Calu3 (cell line): Measurements from ENCODE around the gene MACROD1. TPM values are rescaled to one million over a fixed set of nuclear protein-coding genes. Genes with fewer than 3 reads are reported as not detected.

Experiments used
- BruUV-seq: library from RNA; stranded (reverse); fragments of 400-500 nt; replicated peaks from 2 replicates; lab custom pipeline; 2021; lab: Mats Ljungman, UMichigan
- CTCF ChIA-PET: fragments of 300-600 bp; sonication (Branson Sonifier 250); formaldehyde crosslinking; loops from one replicate; lab custom pipeline; 2022; ENCODE audit warnings: antibody characterized with exemption; lab: Charles Lee
- DNase-seq: peaks from one replicate; pipeline ENCODE4 v3.0.0; 2022
- H3K27ac Mint-ChIP-seq: one replicate; pipeline ENCODE4 v1.8.0; 2022; ENCODE audit warnings: mixed read lengths; ENCODE audit not compliant: unreplicated experiment
- H3K27me3 Mint-ChIP-seq: one replicate; pipeline ENCODE4 v1.8.0; 2022; ENCODE audit warnings: mixed read lengths; ENCODE audit not compliant: unreplicated experiment
- H3K36me3 Mint-ChIP-seq: one replicate; pipeline ENCODE4 v1.8.0; 2022; ENCODE audit warnings: mild to moderate bottlenecking, moderate library complexity, mixed read lengths; ENCODE audit not compliant: insufficient read depth, unreplicated experiment
- H3K4me1 Mint-ChIP-seq: one replicate; pipeline ENCODE4 v1.8.0; 2022; ENCODE audit warnings: mild to moderate bottlenecking, low read depth, mixed read lengths; ENCODE audit not compliant: unreplicated experiment
- H3K4me3 Mint-ChIP-seq: one replicate; pipeline ENCODE4 v1.8.0; 2022; ENCODE audit warnings: mild to moderate bottlenecking, low read depth, moderate library complexity, mixed read lengths; ENCODE audit not compliant: unreplicated experiment
- H3K9me3 Mint-ChIP-seq: one replicate; pipeline ENCODE4 v1.8.0; 2022; ENCODE audit warnings: low read depth, mixed read lengths; ENCODE audit not compliant: unreplicated experiment
- intact Hi-C: fragments of 100-400 bp; cut with micrococcal nuclease; formaldehyde crosslinking; loops from one replicate; pipeline ENCODE4 v1.10.0; 2022; ENCODE audit not compliant: unreplicated experiment
- total RNA-seq: library from RNA; stranded (reverse); gene quantifications from 2 replicates; pipeline ENCODE4 v1.2.3, GENCODE V29; 2022
- TF ChIP-seq, protein P1 (sequence below): fragments of 200-600 bp; IDR thresholded peaks from one replicate; pipeline ENCODE4 v1.8.0; 2022; ENCODE audit warnings: antibody characterized with exemption; ENCODE audit not compliant: unreplicated experiment

The MACROD1 gene
- total RNA-seq, 1 experiment from 2014 or later, result 35.7 TPM

DNA sequence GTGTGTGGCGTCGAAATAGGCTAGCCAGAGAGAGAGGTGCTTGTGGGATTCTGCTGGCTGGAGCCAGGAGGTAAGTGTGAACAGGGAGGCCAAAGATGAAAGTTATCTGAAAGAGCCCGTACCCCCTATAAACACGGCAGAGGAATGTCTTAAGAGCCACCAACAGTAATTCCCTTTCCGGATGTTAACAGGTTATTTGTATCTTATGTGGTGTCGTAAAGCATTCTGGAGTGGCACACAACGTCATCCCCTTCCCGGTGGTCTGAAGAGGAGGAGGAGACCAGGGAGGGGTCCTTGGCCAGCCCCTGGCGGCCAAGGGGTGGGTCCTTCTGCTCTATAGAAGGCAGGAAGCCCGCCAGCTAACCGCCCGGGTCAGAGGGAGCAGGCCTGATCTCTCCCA, 39.5 kb downstream of the MACROD1 start:
- no peak overlapping the region for H3K27ac Mint-ChIP-seq
- DNase-seq, result no peak
- BruUV-seq, result no TSS peak
- TF ChIP-seq, protein P1, sequence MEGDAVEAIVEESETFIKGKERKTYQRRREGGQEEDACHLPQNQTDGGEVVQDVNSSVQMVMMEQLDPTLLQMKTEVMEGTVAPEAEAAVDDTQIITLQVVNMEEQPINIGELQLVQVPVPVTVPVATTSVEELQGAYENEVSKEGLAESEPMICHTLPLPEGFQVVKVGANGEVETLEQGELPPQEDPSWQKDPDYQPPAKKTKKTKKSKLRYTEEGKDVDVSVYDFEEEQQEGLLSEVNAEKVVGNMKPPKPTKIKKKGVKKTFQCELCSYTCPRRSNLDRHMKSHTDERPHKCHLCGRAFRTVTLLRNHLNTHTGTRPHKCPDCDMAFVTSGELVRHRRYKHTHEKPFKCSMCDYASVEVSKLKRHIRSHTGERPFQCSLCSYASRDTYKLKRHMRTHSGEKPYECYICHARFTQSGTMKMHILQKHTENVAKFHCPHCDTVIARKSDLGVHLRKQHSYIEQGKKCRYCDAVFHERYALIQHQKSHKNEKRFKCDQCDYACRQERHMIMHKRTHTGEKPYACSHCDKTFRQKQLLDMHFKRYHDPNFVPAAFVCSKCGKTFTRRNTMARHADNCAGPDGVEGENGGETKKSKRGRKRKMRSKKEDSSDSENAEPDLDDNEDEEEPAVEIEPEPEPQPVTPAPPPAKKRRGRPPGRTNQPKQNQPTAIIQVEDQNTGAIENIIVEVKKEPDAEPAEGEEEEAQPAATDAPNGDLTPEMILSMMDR, result no peak
- H3K4me1 Mint-ChIP-seq, result no peaks in the 10 kb centered on the region
- CTCF ChIA-PET, result interaction anchor here (0.5 kb wide), 1 partner anchor 32 kb away, joined by 3 read pairs; no protein-coding TSS in a partner anchor
- intact Hi-C loops, result no loop called here
- no peaks in the 10 kb centered on the region for H3K27me3 Mint-ChIP-seq
- H3K4me3 Mint-ChIP-seq, result no peak overlapping the region
- H3K9me3 Mint-ChIP-seq, result no peaks in the 10 kb centered on the region
- H3K36me3 Mint-ChIP-seq, result peaks cover 7% of the 10 kb centered on the region

DNA sequence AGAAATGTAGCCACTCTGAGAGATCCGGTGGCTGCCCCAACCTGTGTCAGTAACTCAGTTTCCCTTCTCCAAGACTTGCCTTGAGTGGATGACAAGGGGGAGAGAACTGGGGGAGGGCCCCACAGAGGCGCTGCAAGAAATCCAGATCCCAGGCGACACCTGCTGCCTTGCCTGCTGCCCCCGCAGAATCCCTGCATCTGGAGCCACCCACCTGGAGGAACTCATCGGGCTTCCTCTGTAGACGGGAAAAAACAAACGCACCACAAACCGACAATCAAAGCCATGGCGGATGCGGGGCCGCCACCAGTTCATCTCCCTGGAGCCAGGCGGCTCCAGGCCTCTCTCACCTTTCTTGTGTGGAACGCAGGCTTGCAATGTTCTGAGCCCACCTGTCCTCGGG, 40.2 kb downstream of the MACROD1 start:
- no peaks in the 10 kb centered on the region for H3K9me3 Mint-ChIP-seq
- H3K4me1 Mint-ChIP-seq, result no peaks in the 10 kb centered on the region
- TF ChIP-seq, protein P1, result no peak
- no peaks in the 10 kb centered on the region for H3K27me3 Mint-ChIP-seq
- intact Hi-C loops, result no loop called here
- no peak overlapping the region for H3K27ac Mint-ChIP-seq
- H3K4me3 Mint-ChIP-seq, result no peak overlapping the region
- peaks cover 7% of the 10 kb centered on the region for H3K36me3 Mint-ChIP-seq
- no peak for DNase-seq
- CTCF ChIA-PET, result no interaction called here
- BruUV-seq, result no TSS peak

DNA sequence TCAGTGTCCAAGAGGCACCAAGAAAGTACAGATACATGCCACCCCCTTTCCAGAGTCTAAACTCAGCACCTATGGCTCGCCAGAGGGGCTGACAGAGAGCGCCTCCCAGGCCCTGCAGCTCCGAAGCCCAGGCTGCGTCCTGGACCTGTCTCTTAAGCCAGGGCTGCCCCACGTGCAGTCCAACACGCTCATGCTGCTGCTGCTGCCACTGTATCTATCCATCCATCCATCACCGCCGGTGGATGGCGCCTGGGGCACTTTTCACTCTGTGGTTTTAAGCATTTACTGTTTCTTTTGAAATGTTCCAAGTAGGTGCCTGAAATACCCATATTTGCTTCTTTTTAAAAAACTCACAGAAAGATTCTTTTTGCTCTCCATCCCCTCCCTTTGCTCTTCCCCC, 41.8 kb downstream of the MACROD1 start:
- H3K36me3 Mint-ChIP-seq, result peaks cover 13% of the 10 kb centered on the region
- H3K27me3 Mint-ChIP-seq, result no peaks in the 10 kb centered on the region
- DNase-seq, result no peak
- CTCF ChIA-PET, result no interaction called here
- no peaks in the 10 kb centered on the region for H3K9me3 Mint-ChIP-seq
- H3K4me1 Mint-ChIP-seq, result no peaks in the 10 kb centered on the region
- BruUV-seq, result no TSS peak
- H3K4me3 Mint-ChIP-seq, result no peak overlapping the region
- TF ChIP-seq, protein P1, result no peak
- no peak overlapping the region for H3K27ac Mint-ChIP-seq
- intact Hi-C loops, result no loop called here

DNA sequence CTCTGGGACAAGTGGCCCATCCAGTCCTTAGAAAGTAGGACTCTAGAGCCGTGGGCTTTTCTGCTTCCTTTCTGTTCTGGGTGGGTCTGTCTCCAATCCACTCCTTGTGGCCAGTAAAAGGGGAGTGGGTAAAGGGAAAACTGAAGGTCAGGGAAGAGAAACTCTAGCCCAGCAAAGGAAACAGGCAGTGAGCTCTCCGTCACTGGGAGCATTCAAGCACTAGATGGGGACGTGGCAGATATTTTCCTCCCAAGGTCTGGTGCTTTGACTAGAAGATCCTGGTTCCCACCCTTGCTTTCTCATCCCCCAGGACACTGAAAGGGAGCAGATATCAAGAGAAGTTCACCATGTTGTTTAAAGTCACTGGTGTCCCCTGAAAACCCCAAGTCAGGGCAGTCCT, 42.2 kb downstream of the MACROD1 start:
- peaks cover 13% of the 10 kb centered on the region for H3K36me3 Mint-ChIP-seq
- intact Hi-C loops, result no loop called here
- H3K4me1 Mint-ChIP-seq, result no peaks in the 10 kb centered on the region
- H3K4me3 Mint-ChIP-seq, result no peak overlapping the region
- no TSS peak for BruUV-seq
- H3K9me3 Mint-ChIP-seq, result no peaks in the 10 kb centered on the region
- CTCF ChIA-PET, result no interaction called here
- DNase-seq, result no peak
- no peak overlapping the region for H3K27ac Mint-ChIP-seq
- no peaks in the 10 kb centered on the region for H3K27me3 Mint-ChIP-seq
- TF ChIP-seq, protein P1, result no peak
